OCI-LY7 (cell line): Measurements from ENCODE around the gene TMPRSS3. TPM values are rescaled to one million over a fixed set of nuclear protein-coding genes. Genes with fewer than 3 reads are reported as not detected.

Source experiments
- BruUV-seq: library from RNA; stranded (reverse); fragments of 400-500 nt; replicated peaks from 2 replicates; lab custom pipeline; 2021; lab: Mats Ljungman, UMichigan
- CTCF ChIA-PET: fragments of 300-600 bp; sonication (Branson Sonifier 250); formaldehyde crosslinking; loops from one replicate; lab custom pipeline; 2022; ENCODE audit warnings: antibody characterized with exemption; ENCODE audit not compliant: unreplicated experiment; lab: Charles Lee
- POLR2A ChIA-PET: fragments of 300-600 bp; sonication (Branson Sonifier 250); formaldehyde crosslinking; loops from one replicate; lab custom pipeline; 2022; ENCODE audit warnings: antibody characterized with exemption; lab: Charles Lee
- DNase-seq: peaks from one replicate; pipeline ENCODE4 v3.0.0-alpha.2; 2015; ENCODE audit warnings: low spot score
- H2AFZ ChIP-seq: fragments of 200-600 bp; sonication (generic), shearing (Covaris generic); 2 replicates; pipeline ENCODE4 v1.6.1; 2014; ENCODE audit warnings: mild to moderate bottlenecking, antibody characterized with exemption, low read length, moderate library complexity
- H3K27ac ChIP-seq: fragments of 200-600 bp; sonication (generic); 2 replicates; pipeline ENCODE4 v1.5.1; 2014; ENCODE audit warnings: mixed run types, low read depth, mild to moderate bottlenecking, moderate library complexity, low read length, inconsistent platforms; ENCODE audit not compliant: poor library complexity, severe bottlenecking
- H3K36me3 ChIP-seq: fragments of 200-600 bp; sonication (generic); 2 replicates; pipeline ENCODE4 v1.6.1; 2014; ENCODE audit warnings: mild to moderate bottlenecking, antibody characterized with exemption, low read length, moderate library complexity, mixed read lengths; ENCODE audit not compliant: insufficient read depth
- H3K4me1 ChIP-seq: fragments of 200-600 bp; sonication (generic); 2 replicates; pipeline ENCODE4 v1.5.1; 2014; ENCODE audit warnings: mild to moderate bottlenecking, low read length; ENCODE audit not compliant: insufficient read depth, poor library complexity, severe bottlenecking
- H3K4me2 ChIP-seq: fragments of 200-600 bp; sonication (generic); 2 replicates; pipeline ENCODE4 v1.6.1; 2014; ENCODE audit warnings: mild to moderate bottlenecking, low read length
- H3K4me3 ChIP-seq: fragments of 200-600 bp; sonication (generic); 2 replicates; pipeline ENCODE4 v1.5.1; 2014; ENCODE audit warnings: mild to moderate bottlenecking, low read depth, low read length; ENCODE audit not compliant: poor library complexity, severe bottlenecking
- H3K79me2 ChIP-seq: fragments of 200-600 bp; sonication (generic); 2 replicates; pipeline ENCODE4 v1.6.1; 2016; ENCODE audit warnings: low read depth, mild to moderate bottlenecking, low read length, moderate library complexity, mixed read lengths; ENCODE audit not compliant: insufficient read depth
- H3K9me2 ChIP-seq: fragments of 200-600 bp; sonication (generic); 2 replicates; pipeline ENCODE4 v1.6.1; 2016; ENCODE audit warnings: mild to moderate bottlenecking, low read length, mixed read lengths; ENCODE audit not compliant: insufficient read depth
- H3K9me3 ChIP-seq: fragments of 200-600 bp; sonication (generic); 2 replicates; pipeline ENCODE4 v1.6.1; 2014; ENCODE audit warnings: mild to moderate bottlenecking, mixed run types, low read length, mixed read lengths
- H4K20me1 ChIP-seq: fragments of 200-600 bp; sonication (generic); 2 replicates; pipeline ENCODE4 v1.6.1; 2014; ENCODE audit warnings: mild to moderate bottlenecking, antibody characterized with exemption, low read length, moderate library complexity, mixed read lengths; ENCODE audit not compliant: insufficient read depth
- EZH2phosphoT487 ChIP-seq: fragments of 200-600 bp; sonication (generic); IDR thresholded peaks from 2 replicates; pipeline ENCODE4 v1.6.1; 2018; ENCODE audit warnings: low read depth, borderline replicate concordance, mild to moderate bottlenecking, mixed run types, antibody characterized with exemption, low read length, moderate library complexity, mixed read lengths
- intact Hi-C: fragments of 100-400 bp; cut with micrococcal nuclease; formaldehyde crosslinking; loops from one replicate; pipeline ENCODE4 v1.10.0; 2022; ENCODE audit not compliant: unreplicated experiment
- total RNA-seq, 2 experiments: library from RNA; depleted of rRNA in 1 of 2; stranded (reverse); fragments of >200 nt in 1 of 2; shearing (Covaris generic) in 1 of 2; gene quantifications; 2 replicates each; pipeline ENCODE4 v1.2.3, GENCODE V29; 2014 to 2022
- TF ChIP-seq, protein P1 (sequence below): fragments of 200-600 bp; sonication (generic); conservative IDR thresholded peaks from 2 replicates; pipeline ENCODE4 v1.5.1; 2014; ENCODE audit warnings: mild to moderate bottlenecking, antibody characterized with exemption, low read length, moderate library complexity, mixed read lengths

The TMPRSS3 gene
- total RNA-seq, 2 experiments from 2014 or later: not detected

- no peaks in the 10 kb centered on the region for H3K9me2 ChIP-seq
- no peak overlapping the region for H3K4me2 ChIP-seq
- TF ChIP-seq, protein P1, sequence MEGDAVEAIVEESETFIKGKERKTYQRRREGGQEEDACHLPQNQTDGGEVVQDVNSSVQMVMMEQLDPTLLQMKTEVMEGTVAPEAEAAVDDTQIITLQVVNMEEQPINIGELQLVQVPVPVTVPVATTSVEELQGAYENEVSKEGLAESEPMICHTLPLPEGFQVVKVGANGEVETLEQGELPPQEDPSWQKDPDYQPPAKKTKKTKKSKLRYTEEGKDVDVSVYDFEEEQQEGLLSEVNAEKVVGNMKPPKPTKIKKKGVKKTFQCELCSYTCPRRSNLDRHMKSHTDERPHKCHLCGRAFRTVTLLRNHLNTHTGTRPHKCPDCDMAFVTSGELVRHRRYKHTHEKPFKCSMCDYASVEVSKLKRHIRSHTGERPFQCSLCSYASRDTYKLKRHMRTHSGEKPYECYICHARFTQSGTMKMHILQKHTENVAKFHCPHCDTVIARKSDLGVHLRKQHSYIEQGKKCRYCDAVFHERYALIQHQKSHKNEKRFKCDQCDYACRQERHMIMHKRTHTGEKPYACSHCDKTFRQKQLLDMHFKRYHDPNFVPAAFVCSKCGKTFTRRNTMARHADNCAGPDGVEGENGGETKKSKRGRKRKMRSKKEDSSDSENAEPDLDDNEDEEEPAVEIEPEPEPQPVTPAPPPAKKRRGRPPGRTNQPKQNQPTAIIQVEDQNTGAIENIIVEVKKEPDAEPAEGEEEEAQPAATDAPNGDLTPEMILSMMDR: no peak
- no peak for TF ChIP-seq EZH2phosphoT487
- CTCF ChIA-PET: no interaction called here
- no peaks in the 10 kb centered on the region for H4K20me1 ChIP-seq
- H2AFZ ChIP-seq: no peak overlapping the region
- no peak overlapping the region for H3K4me3 ChIP-seq
- POLR2A ChIA-PET: no interaction called here
- no peaks in the 10 kb centered on the region for H3K9me3 ChIP-seq
- no peaks in the 10 kb centered on the region for H3K36me3 ChIP-seq
- no peaks in the 10 kb centered on the region for H3K79me2 ChIP-seq
- BruUV-seq: no TSS peak
- H3K27ac ChIP-seq: no peak overlapping the region
- DNase-seq: no peak
- no peaks in the 10 kb centered on the region for H3K4me1 ChIP-seq
- intact Hi-C loops: no loop called here
Measured at GRCh38 chr21:42417533-42417932, 21.7 kb upstream of the TMPRSS3 start.

DNA sequence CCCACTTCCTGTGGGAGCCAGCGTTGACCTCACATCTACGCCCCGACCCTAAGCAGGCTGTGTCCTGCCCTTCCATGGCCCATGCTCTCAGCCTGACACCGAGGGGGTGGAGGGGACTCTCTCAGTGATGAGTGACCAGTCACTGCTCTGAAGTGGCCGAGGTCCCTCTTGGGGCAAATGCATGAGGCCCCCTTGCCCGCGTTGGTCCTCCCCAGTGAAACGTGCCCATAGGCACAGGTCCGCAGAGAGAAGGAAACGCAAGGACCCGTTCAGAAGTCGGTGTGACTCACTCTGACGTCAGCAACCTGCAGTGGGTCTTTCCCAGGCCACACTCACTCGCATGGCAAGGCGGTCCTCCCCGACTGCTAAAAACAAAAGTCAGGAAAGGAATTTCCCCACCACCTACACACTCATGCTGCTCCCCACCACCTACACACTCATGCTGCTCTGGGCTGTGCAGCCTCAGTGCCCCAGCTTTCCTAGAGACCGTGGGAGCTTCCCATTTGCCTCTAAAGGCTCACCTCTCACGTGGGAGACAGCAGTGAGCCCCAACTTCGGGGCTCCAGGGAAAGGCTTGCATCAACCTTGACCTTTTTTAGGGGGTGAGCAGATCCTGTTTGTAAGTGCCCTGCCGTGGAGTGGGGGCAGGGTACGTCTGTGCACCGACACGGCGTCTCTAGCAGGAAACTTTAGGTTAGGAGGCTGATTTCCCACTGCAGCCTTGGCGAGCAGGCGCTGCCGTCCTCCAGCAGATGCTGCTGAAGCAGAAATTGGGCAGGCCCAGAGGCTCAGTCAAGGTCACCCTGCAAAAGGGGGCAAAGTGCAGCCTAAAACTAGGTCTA, 19.3 kb upstream of the TMPRSS3 start:
- DNase-seq: no peak
- Histone ChIP-seq H3K9me2 (no peaks in the 10 kb centered on the region), H2AFZ (no peak overlapping the region), H3K79me2 (no peaks in the 10 kb centered on the region), H3K36me3 (no peaks in the 10 kb centered on the region), H3K9me3 (no peaks in the 10 kb centered on the region), H4K20me1 (no peaks in the 10 kb centered on the region), H3K4me2 (no peak overlapping the region), H3K27ac (no peak overlapping the region), H3K4me3 (no peak overlapping the region), H3K4me1 (no peaks in the 10 kb centered on the region)
- CTCF ChIA-PET: no interaction called here
- intact Hi-C loops: no loop called here
- POLR2A ChIA-PET: interaction anchor here (1.1 kb wide), 1 partner anchor 120 kb away, joined by 3 read pairs; no protein-coding TSS in a partner anchor
- TF ChIP-seq, protein P1: no peak
- TF ChIP-seq EZH2phosphoT487: no peak
- no TSS peak for BruUV-seq

DNA sequence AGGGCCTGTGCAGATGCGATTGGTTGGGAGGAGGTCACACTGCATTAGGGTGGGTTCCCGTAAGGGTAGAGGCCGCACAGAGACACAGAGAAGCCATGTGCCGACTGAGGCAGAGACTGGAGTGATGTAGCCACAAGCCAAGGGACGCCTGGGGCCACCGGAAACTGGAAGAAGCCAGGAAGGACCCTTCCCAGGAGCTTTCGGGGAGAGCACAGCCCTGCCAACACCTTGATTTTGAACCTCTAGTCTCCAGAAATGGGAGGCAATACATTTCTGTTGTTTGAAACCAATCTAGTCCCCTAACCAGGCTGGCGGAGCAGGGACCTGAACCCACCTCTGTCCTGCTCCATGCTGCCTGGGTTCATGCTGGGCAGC, 18.7 kb upstream of the TMPRSS3 start:
- BruUV-seq: no TSS peak
- no peaks in the 10 kb centered on the region for H4K20me1 ChIP-seq
- POLR2A ChIA-PET: no interaction called here
- no peak overlapping the region for H3K4me3 ChIP-seq
- no peaks in the 10 kb centered on the region for H3K36me3 ChIP-seq
- intact Hi-C loops: no loop called here
- CTCF ChIA-PET: no interaction called here
- no peaks in the 10 kb centered on the region for H3K79me2 ChIP-seq
- no peak overlapping the region for H3K4me2 ChIP-seq
- H2AFZ ChIP-seq: no peak overlapping the region
- TF ChIP-seq, protein P1: no peak
- no peak for TF ChIP-seq EZH2phosphoT487
- H3K27ac ChIP-seq: no peak overlapping the region
- H3K9me3 ChIP-seq: no peaks in the 10 kb centered on the region
- no peaks in the 10 kb centered on the region for H3K9me2 ChIP-seq
- no peak for DNase-seq
- H3K4me1 ChIP-seq: no peaks in the 10 kb centered on the region
